Adrenal gland (tissue), 5 donors: ENCODE results near the gene VAMP3.

Experiments used
- CTCF ChIP-seq, 6 experiments: fragments of 450-650 bp in 4 of 6; fragments of 200-600 bp in 2 of 6; sonication (generic) in 1 of 6; IDR thresholded peaks; 1 replicate in 5 of 6; 2 replicates in 1 of 6; pipeline versions ENCODE4 v1.5.1 to v1.8.0; 2016 to 2021; ENCODE audit warnings: antibody characterized with exemption in 6 of 6, mild to moderate bottlenecking in 2 of 6, moderate library complexity in 1 of 6
- POLR2A ChIP-seq, 2 donors: fragments of 450-650 bp; IDR thresholded peaks; one replicate each; pipeline ENCODE4 v1.6.1; 2017; ENCODE audit warnings: antibody characterized with exemption in 2 of 2, mild to moderate bottlenecking in 2 of 2, moderate library complexity in 1 of 2
- donor health status: DM: no; HTN: no; CAD: no.

DNA sequence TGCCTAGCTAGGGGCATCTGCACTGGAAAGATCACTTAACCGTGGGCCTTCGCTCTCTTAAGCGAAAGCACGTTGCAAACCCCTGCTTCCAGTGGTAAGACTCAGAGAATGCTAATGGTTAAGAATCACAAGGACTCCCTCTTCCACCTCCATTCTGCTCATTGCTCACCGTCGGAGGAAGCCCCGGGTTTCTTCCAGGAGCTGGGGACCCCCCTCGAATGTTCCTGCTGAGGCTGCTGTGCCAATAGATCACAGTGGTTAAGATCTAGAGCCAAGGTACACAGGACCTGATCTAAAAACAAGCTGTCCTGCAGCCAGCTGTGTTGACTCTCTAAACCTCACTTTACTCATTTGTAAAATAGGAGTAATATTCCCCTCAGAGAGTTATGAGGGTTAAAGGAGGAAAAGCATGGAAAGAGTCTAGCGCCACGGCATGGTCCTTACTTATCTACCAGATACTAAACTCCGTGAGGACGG is 765 bp downstream of the VAMP3 start:
- no peak for TF ChIP-seq POLR2A (IDR thresholded peaks at IDR 0.05)
- no peak for TF ChIP-seq CTCF (IDR thresholded peaks at IDR 0.05)
